Uterus (tissue), 4 donors: ENCODE measurements around the gene ASTN2. TPM values are rescaled to one million over a fixed set of nuclear protein-coding genes. Genes with fewer than 3 reads are reported as not detected.

Experiments
- DNase-seq, 2 donors: peaks; one replicate each; pipeline ENCODE4 v3.0.0-alpha.2; 2019 to 2020
- H3K27ac ChIP-seq, 2 donors: fragments of 200-600 bp; sonication (generic); 1 replicate in 1 of 2; 2 replicates in 1 of 2; pipeline ENCODE4 v1.5.1; 2016 to 2018
- H3K27me3 ChIP-seq, 2 donors: fragments of 200-600 bp; sonication (generic); one replicate each; pipeline ENCODE4 v1.5.1; 2018 to 2019; ENCODE audit warnings: control low read depth in 1 of 2
- H3K36me3 ChIP-seq, 2 donors: fragments of 200-600 bp; sonication (generic); one replicate each; pipeline ENCODE4 v1.5.1; 2019; ENCODE audit warnings: control low read depth in 1 of 2
- H3K4me1 ChIP-seq, 2 donors: fragments of 200-600 bp; sonication (generic); one replicate each; pipeline ENCODE4 v1.5.1; 2018 to 2019; ENCODE audit warnings: control low read depth in 1 of 2
- H3K4me3 ChIP-seq, 2 donors: fragments of 200-600 bp; sonication (generic); 1 replicate in 1 of 2; 2 replicates in 1 of 2; pipeline ENCODE4 v1.5.1; 2018 to 2019; ENCODE audit warnings: mild to moderate bottlenecking in 1 of 2
- H3K9me3 ChIP-seq, 2 donors: fragments of 200-600 bp; sonication (generic); one replicate each; pipeline ENCODE4 v1.5.1; 2019; ENCODE audit warnings: control low read depth in 1 of 2
- CTCF ChIP-seq, 4 experiments: fragments of 200-600 bp in 2 of 4; fragments of 450-650 bp in 2 of 4; sonication (generic) in 2 of 4; IDR thresholded peaks; one replicate each; pipeline ENCODE4 v1.5.1; 2016 to 2019; ENCODE audit warnings: antibody characterized with exemption in 4 of 4, mild to moderate bottlenecking in 2 of 4, moderate library complexity in 1 of 4
- POLR2A ChIP-seq, 2 donors: fragments of 450-650 bp; IDR thresholded peaks; one replicate each; pipeline ENCODE4 v1.6.1; 2016; ENCODE audit warnings: antibody characterized with exemption in 2 of 2, mild to moderate bottlenecking in 1 of 2, moderate library complexity in 1 of 2
- intact Hi-C: fragments of 100-400 bp; cut with DNase I; formaldehyde crosslinking; loops from one replicate; pipeline ENCODE4 v1.15.1; 2023; ENCODE audit warnings: low total_unique reads
- total RNA-seq, 4 donors: library from RNA; depleted of rRNA in 3 of 4; stranded (reverse); fragments of >200 nt in 3 of 4; gene quantifications; one replicate each; pipeline versions ENCODE4 v1.1.0 to v1.2.4, GENCODE V29; 2014 to 2023
- donor health status: DM: yes; HTN: yes; CAD: no.

ASTN2 gene
- total RNA-seq, 4 donors from 2014 or later: 1.8 to 8.6 (median 6.7) TPM

- H3K27me3 ChIP-seq: no peaks in the 10 kb centered on the region
- intact Hi-C loops: no loop called here
- no peaks in the 10 kb centered on the region for H3K9me3 ChIP-seq
- DNase-seq: no peak
- H3K27ac ChIP-seq: no peak overlapping the region
- no peak for TF ChIP-seq POLR2A (IDR thresholded peaks at IDR 0.05)
- TF ChIP-seq CTCF (IDR thresholded peaks at IDR 0.05): no peak
- no peak overlapping the region for H3K4me3 ChIP-seq
- no peaks in the 10 kb centered on the region for H3K36me3 ChIP-seq
- H3K4me1 ChIP-seq: no peaks in the 10 kb centered on the region
Measured at GRCh38 chr9:117405950-117406705, 8.7 kb downstream of the ASTN2 start.

DNA sequence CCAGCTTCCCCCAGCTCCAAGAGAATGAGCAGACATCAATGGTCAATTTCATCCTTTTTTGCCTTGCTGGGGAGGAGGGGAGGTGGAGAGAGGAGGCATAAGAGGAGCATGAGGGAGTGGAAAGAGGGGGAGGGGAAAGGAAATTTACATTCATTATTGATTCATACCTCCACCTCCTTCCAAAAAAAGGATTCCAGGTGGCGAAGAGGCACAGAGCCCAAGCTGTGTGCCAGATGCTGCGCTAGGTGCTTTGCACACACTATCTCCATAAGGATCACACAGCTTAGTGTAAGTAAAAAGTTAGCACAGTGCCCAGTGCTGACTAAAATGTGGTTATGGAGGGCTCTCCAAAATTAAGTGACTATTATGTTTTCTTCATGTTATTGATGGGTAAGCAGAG lies 11.0 kb downstream of the ASTN2 start:
- no peaks in the 10 kb centered on the region for H3K4me1 ChIP-seq
- H3K36me3 ChIP-seq: no peaks in the 10 kb centered on the region
- H3K27ac ChIP-seq: no peak overlapping the region
- no peak for TF ChIP-seq CTCF (IDR thresholded peaks at IDR 0.05)
- no peak for TF ChIP-seq POLR2A (IDR thresholded peaks at IDR 0.05)
- no peak overlapping the region for H3K4me3 ChIP-seq
- intact Hi-C loops: no loop called here
- H3K9me3 ChIP-seq: no peaks in the 10 kb centered on the region
- no peak for DNase-seq
- H3K27me3 ChIP-seq: no peaks in the 10 kb centered on the region

GRCh38 chr9:117403403-117403811 lies 11.4 kb downstream of the ASTN2 start:
- no peak for TF ChIP-seq POLR2A (IDR thresholded peaks at IDR 0.05)
- TF ChIP-seq CTCF (IDR thresholded peaks at IDR 0.05): no peak
- Histone ChIP-seq H3K36me3 (no peaks in the 10 kb centered on the region), H3K4me1 (no peaks in the 10 kb centered on the region), H3K27me3 (no peaks in the 10 kb centered on the region), H3K4me3 (no peak overlapping the region), H3K27ac (no peak overlapping the region), H3K9me3 (no peaks in the 10 kb centered on the region)
- no peak for DNase-seq
- intact Hi-C loops: no loop called here

DNA sequence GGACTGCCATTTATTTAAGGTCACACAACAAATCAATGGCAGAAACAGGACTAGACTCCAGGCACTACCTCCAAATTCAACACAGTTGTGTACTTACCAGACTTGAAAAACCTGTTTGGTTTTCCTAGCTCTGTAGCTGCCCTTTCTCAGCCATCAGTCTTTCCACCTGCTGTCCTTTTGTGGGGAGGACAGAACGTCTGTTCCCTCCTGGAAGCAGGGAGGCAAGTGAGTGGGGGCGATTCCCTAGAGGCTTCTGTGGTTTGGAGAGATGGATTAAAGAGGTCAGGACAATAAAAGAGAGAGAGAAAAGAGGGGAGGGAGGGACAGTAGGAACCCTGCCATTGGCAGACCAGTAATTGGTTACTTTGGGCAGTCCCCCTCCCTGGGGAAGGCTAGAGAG lies 14.7 kb downstream of the ASTN2 start:
- Histone ChIP-seq H3K27ac (no peak overlapping the region), H3K4me3 (no peak overlapping the region), H3K27me3 (no peaks in the 10 kb centered on the region), H3K9me3 (no peaks in the 10 kb centered on the region), H3K4me1 (no peaks in the 10 kb centered on the region), H3K36me3 (no peaks in the 10 kb centered on the region)
- DNase-seq: no peak
- TF ChIP-seq POLR2A (IDR thresholded peaks at IDR 0.05) (no peak), CTCF (IDR thresholded peaks at IDR 0.05) (no peak)
- intact Hi-C loops: no loop called here

- no peak for TF ChIP-seq POLR2A (IDR thresholded peaks at IDR 0.05)
- TF ChIP-seq CTCF (IDR thresholded peaks at IDR 0.05): no peak
- Histone ChIP-seq H3K36me3 (no peaks in the 10 kb centered on the region), H3K27me3 (no peaks in the 10 kb centered on the region), H3K4me3 (no peak overlapping the region), H3K27ac (no peak overlapping the region), H3K4me1 (no peaks in the 10 kb centered on the region), H3K9me3 (no peaks in the 10 kb centered on the region)
- intact Hi-C loops: no loop called here
- no peak for DNase-seq
Measured at GRCh38 chr9:117395151-117395650, 19.7 kb downstream of the ASTN2 start.
